Measurements from ENCODE around the gene OVOL2. TPM values are rescaled to one million over a fixed set of nuclear protein-coding genes. Genes with fewer than 3 reads are reported as not detected.

Gene OVOL2
- total and polyA plus RNA-seq, 2 experiments from 2014 or later, result 11.2 to 11.5 TPM

- TF ChIP-seq NANOG (IDR thresholded peaks at IDR 0.05; ENCODE audit: borderline replicate concordance) (no peak), EZH2 (IDR thresholded peaks at IDR 0.05; ENCODE audit: low read depth, unreplicated experiment) (no peak)
These were observed 1.9 kb upstream of the OVOL2 start (continued) for GRCh38 chr20:18059603-18060002.

DNA sequence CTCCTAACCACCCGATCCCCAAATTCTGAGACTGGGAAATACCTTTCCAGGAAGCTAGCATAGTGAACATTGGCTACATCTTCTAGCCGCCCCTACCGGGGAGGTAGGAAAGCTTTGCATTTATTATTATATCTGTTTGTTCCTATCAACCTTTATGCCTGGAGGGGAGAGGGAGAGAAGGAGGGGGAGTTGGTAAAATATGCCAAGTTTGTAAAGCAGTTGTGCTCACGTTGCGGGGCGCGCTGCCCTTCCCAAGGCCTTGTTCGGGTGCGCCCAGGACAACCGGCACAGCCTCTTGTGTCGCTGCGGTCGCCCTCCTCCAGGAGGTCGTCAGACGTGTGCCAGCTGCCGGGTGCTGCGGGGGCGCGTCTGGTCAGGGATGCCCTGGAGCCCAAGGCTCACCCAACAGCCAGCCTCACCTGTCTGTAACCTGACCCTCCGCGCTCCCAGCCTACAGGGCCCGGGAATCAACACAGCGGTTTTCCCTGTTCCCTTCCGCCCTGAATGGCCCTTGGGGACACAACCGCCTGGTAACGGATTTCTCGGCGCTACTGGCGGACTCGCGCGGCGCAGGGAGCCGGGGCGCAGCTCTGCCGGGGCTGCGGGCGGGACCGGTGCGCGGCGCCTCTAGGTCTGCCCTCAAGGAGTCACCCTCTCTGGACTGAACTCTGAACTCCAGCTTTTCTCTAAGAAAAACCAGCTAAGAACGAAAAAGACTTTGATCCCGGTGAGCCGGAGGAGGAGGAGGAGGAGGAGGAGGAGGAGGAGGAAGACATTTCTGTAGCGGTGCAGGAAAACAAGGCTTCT, 1.1 kb upstream of the OVOL2 start:
- DNase-seq (ENCODE audit: low spot score), result peak; percentile 90
- peak; percentile 76 for ATAC-seq

More for the DNA sequence above, 1.1 kb upstream of the OVOL2 start:
- TF ChIP-seq, protein P1, sequence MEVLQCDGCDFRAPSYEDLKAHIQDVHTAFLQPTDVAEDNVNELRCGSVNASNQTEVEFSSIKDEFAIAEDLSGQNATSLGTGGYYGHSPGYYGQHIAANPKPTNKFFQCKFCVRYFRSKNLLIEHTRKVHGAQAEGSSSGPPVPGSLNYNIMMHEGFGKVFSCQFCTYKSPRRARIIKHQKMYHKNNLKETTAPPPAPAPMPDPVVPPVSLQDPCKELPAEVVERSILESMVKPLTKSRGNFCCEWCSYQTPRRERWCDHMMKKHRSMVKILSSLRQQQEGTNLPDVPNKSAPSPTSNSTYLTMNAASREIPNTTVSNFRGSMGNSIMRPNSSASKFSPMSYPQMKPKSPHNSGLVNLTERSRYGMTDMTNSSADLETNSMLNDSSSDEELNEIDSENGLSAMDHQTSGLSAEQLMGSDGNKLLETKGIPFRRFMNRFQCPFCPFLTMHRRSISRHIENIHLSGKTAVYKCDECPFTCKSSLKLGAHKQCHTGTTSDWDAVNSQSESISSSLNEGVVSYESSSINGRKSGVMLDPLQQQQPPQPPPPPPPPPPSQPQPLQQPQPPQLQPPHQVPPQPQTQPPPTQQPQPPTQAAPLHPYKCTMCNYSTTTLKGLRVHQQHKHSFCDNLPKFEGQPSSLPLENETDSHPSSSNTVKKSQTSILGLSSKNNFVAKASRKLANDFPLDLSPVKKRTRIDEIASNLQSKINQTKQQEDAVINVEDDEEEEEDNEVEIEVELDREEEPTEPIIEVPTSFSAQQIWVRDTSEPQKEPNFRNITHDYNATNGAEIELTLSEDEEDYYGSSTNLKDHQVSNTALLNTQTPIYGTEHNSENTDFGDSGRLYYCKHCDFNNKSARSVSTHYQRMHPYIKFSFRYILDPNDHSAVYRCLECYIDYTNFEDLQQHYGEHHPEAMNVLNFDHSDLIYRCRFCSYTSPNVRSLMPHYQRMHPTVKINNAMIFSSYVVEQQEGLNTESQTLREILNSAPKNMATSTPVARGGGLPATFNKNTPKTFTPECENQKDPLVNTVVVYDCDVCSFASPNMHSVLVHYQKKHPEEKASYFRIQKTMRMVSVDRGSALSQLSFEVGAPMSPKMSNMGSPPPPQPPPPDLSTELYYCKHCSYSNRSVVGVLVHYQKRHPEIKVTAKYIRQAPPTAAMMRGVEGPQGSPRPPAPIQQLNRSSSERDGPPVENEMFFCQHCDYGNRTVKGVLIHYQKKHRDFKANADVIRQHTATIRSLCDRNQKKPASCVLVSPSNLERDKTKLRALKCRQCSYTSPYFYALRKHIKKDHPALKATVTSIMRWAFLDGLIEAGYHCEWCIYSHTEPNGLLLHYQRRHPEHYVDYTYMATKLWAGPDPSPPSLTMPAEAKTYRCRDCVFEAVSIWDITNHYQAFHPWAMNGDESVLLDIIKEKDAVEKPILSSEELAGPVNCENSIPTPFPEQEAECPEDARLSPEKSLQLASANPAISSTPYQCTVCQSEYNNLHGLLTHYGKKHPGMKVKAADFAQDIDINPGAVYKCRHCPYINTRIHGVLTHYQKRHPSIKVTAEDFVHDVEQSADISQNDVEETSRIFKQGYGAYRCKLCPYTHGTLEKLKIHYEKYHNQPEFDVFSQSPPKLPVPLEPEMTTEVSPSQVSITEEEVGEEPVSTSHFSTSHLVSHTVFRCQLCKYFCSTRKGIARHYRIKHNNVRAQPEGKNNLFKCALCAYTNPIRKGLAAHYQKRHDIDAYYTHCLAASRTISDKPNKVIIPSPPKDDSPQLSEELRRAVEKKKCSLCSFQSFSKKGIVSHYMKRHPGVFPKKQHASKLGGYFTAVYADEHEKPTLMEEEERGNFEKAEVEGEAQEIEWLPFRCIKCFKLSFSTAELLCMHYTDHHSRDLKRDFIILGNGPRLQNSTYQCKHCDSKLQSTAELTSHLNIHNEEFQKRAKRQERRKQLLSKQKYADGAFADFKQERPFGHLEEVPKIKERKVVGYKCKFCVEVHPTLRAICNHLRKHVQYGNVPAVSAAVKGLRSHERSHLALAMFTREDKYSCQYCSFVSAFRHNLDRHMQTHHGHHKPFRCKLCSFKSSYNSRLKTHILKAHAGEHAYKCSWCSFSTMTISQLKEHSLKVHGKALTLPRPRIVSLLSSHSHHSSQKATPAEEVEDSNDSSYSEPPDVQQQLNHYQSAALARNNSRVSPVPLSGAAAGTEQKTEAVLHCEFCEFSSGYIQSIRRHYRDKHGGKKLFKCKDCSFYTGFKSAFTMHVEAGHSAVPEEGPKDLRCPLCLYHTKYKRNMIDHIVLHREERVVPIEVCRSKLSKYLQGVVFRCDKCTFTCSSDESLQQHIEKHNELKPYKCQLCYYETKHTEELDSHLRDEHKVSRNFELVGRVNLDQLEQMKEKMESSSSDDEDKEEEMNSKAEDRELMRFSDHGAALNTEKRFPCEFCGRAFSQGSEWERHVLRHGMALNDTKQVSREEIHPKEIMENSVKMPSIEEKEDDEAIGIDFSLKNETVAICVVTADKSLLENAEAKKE (CRISPR knock-in tag; IDR thresholded peaks at IDR 0.05), result no peak
- no peak for TF ChIP-seq ZNF331 (CRISPR knock-in tag; IDR thresholded peaks at IDR 0.05; ENCODE audit: low read depth)
- peak; percentile 62 for TF ChIP-seq POLR2AphosphoS5 (IDR thresholded peaks at IDR 0.05; ENCODE audit: low read depth)
- 0 out of 2 replicates have a peak, but pooled peaks have one; percentile 1 for TF ChIP-seq NANOG (IDR thresholded peaks at IDR 0.05; ENCODE audit: borderline replicate concordance)
- TF ChIP-seq CREB1 (CRISPR knock-in tag; IDR thresholded peaks at IDR 0.05; ENCODE audit: low read depth), result no peak
- TF ChIP-seq EZH2 (IDR thresholded peaks at IDR 0.05; ENCODE audit: low read depth, unreplicated experiment), result no peak
- no peak for TF ChIP-seq JUNB (IDR thresholded peaks at IDR 0.05; ENCODE audit: unreplicated experiment)
- H3K4me1 ChIP-seq (ENCODE audit: insufficient read depth), result peaks cover 30% of the 10 kb centered on the region
- peaks cover 49% of the 10 kb centered on the region for H3K27me3 ChIP-seq (ENCODE audit: insufficient read depth)
- Mint-ChIP-seq H3K36me3 (ENCODE audit: low read depth) (no peaks in the 10 kb centered on the region; the same call in 2 of the 3 replicates), H3K4me1 (peaks cover 23% of the 10 kb centered on the region), H3K9me3 (no peaks in the 10 kb centered on the region), H3K27ac (peak overlapping the region; percentile 80), H3K27me3 (ENCODE audit: insufficient read depth, low read depth, poor library complexity) (peaks cover 22% of the 10 kb centered on the region), H3K4me3 (peak overlapping the region; percentile 82)
- H2AFZ ChIP-seq, result peak overlapping the region; percentile 76
- 0 out of 2 replicates have a peak, but pooled peaks cover 3% of the 10 kb centered on the region for H3K79me2 ChIP-seq (replicated peaks; ENCODE audit: insufficient read depth)
- H4K20me1 ChIP-seq (replicated peaks; ENCODE audit: insufficient read depth), result no peaks in the 10 kb centered on the region; the same call in 1 of the 2 replicates
- H3K36me3 ChIP-seq (ENCODE audit: insufficient read depth), result no peaks in the 10 kb centered on the region
- H3K4me3 ChIP-seq, result peak overlapping the region; percentile 92
- H3K9me2 ChIP-seq (ENCODE audit: insufficient read depth), result no peaks in the 10 kb centered on the region
- H3K27ac ChIP-seq (ENCODE audit: low read depth), result no peak overlapping the region
- H3F3A ChIP-seq (replicated peaks; ENCODE audit: low read depth), result no peaks in the 10 kb centered on the region; the same call in none of the 2 replicates
- H3K4me2 ChIP-seq, result peak overlapping the region; percentile 90
